ENCODE measurements around the gene RASAL2. TPM values are rescaled to one million over a fixed set of nuclear protein-coding genes. Genes with fewer than 3 reads are reported as not detected.

RASAL2 gene
- total and polyA plus RNA-seq, 10 donors = 0.42 to 24.4 (median 14.6) TPM

- H3K27ac ChIP-seq = no peak overlapping the region
- TF ChIP-seq POLR2A (IDR thresholded peaks at IDR 0.05) (no peak), POLR2AphosphoS5 (IDR thresholded peaks at IDR 0.05) (no peak), CTCF (IDR thresholded peaks at IDR 0.05 in 8 of 11, conservative IDR thresholded peaks at IDR 0.05 in 3 of 11) (no peak)
- intact Hi-C loops (cut with DNase I; ENCODE audit: low total_unique reads) = no loop called here
- H3K4me3 ChIP-seq = no peak overlapping the region
- WGBS, 5 donors = 0% methylated on average over 1 of the region's 1 CpG
- H3K36me3 ChIP-seq = no peaks in the 10 kb centered on the region
- no peaks in the 10 kb centered on the region for H3K27me3 ChIP-seq (replicated peaks in 1 of 7)
- no peaks in the 10 kb centered on the region for H3K9me3 ChIP-seq
- H3K4me1 ChIP-seq = no peaks in the 10 kb centered on the region
- no peak for DNase-seq
These were observed 56.7 kb downstream of the RASAL2 start for GRCh38 chr1:178150610-178151009.

GRCh38 chr1:178151831-178152230 is 57.9 kb downstream of the RASAL2 start:
- intact Hi-C loops (cut with DNase I; ENCODE audit: low total_unique reads) = no loop called here
- no peak overlapping the region for H3K27ac ChIP-seq
- no peaks in the 10 kb centered on the region for H3K4me1 ChIP-seq
- no peaks in the 10 kb centered on the region for H3K9me3 ChIP-seq
- no peak overlapping the region for H3K4me3 ChIP-seq
- no peak for TF ChIP-seq POLR2A (IDR thresholded peaks at IDR 0.05)
- no peak for TF ChIP-seq POLR2AphosphoS5 (IDR thresholded peaks at IDR 0.05)
- no peak for TF ChIP-seq CTCF (IDR thresholded peaks at IDR 0.05 in 8 of 11, conservative IDR thresholded peaks at IDR 0.05 in 3 of 11)
- H3K27me3 ChIP-seq (replicated peaks in 1 of 7) = no peaks in the 10 kb centered on the region
- WGBS, 5 donors = 29 to 46% (median 42%) methylated on average over 1 of the region's 1 CpG
- no peaks in the 10 kb centered on the region for H3K36me3 ChIP-seq
- no peak for DNase-seq

GRCh38 chr1:178155481-178156255 is 61.8 kb downstream of the RASAL2 start:
- no peaks in the 10 kb centered on the region for H3K36me3 ChIP-seq
- intact Hi-C loops (cut with DNase I; ENCODE audit: low total_unique reads) = no loop called here
- DNase-seq = no peak
- H3K4me3 ChIP-seq = no peak overlapping the region
- 83 to 89% (median 86%) methylated on average over 6 of the region's 6 CpGs for WGBS, 5 donors
- TF ChIP-seq POLR2AphosphoS5 (IDR thresholded peaks at IDR 0.05) = no peak
- H3K27ac ChIP-seq = no peak overlapping the region
- H3K27me3 ChIP-seq (replicated peaks in 1 of 7) = no peaks in the 10 kb centered on the region
- H3K4me1 ChIP-seq = no peaks in the 10 kb centered on the region
- H3K9me3 ChIP-seq = no peaks in the 10 kb centered on the region

GRCh38 chr1:178160736-178161475 is 67.0 kb downstream of the RASAL2 start:
- Histone ChIP-seq H3K36me3 (no peaks in the 10 kb centered on the region), H3K9me3 (no peaks in the 10 kb centered on the region), H3K27me3 (replicated peaks in 1 of 7) (no peaks in the 10 kb centered on the region), H3K4me3 (no peak overlapping the region), H3K27ac (no peak overlapping the region), H3K4me1 (no peaks in the 10 kb centered on the region)
- TF ChIP-seq POLR2A (IDR thresholded peaks at IDR 0.05) (no peak), POLR2AphosphoS5 (IDR thresholded peaks at IDR 0.05) (no peak), CTCF (IDR thresholded peaks at IDR 0.05 in 8 of 11, conservative IDR thresholded peaks at IDR 0.05 in 3 of 11) (no peak)
- no peak for DNase-seq
- intact Hi-C loops (cut with DNase I; ENCODE audit: low total_unique reads) = no loop called here
- WGBS, 5 donors = 51 to 71% (median 65%) methylated on average over 6 of the region's 6 CpGs

All from spleen (tissue), 11 donors.